ENCODE measurements around the gene ACSM6.
A peak's percentile ranks its signal among the peaks of the same experiment; 100 is the strongest.

DNA sequence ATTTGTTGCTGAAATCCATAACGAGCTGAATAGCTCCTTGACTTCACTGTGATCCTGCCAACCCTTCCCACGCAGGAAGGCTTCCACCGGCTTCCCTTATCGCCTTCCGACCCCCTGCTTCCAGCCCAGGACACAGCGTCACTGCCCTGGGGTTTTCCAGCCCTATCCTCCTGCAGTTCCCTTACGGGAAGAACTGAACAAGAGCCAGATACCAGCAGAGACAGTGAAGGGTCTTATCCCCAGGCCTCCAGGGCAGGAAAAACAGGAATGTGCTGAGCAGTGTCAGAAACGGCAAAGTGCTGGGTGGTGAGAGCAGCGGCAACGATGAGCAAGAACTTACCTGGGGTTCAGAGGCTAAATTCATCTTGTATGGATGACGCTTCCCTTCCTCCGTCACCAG, 74.4 kb downstream of the ACSM6 start:
- no peak for TF ChIP-seq POLR2A (IDR thresholded peaks at IDR 0.05; ENCODE audit: low read depth)
- TF ChIP-seq EP300 (IDR thresholded peaks at IDR 0.05): peak; percentile 64
- TF ChIP-seq, protein P1, sequence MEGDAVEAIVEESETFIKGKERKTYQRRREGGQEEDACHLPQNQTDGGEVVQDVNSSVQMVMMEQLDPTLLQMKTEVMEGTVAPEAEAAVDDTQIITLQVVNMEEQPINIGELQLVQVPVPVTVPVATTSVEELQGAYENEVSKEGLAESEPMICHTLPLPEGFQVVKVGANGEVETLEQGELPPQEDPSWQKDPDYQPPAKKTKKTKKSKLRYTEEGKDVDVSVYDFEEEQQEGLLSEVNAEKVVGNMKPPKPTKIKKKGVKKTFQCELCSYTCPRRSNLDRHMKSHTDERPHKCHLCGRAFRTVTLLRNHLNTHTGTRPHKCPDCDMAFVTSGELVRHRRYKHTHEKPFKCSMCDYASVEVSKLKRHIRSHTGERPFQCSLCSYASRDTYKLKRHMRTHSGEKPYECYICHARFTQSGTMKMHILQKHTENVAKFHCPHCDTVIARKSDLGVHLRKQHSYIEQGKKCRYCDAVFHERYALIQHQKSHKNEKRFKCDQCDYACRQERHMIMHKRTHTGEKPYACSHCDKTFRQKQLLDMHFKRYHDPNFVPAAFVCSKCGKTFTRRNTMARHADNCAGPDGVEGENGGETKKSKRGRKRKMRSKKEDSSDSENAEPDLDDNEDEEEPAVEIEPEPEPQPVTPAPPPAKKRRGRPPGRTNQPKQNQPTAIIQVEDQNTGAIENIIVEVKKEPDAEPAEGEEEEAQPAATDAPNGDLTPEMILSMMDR (IDR thresholded peaks at IDR 0.05): no peak
